Right atrium auricular region (tissue), 2 donors: ENCODE results near the gene HP1BP3. TPM values are rescaled to one million over a fixed set of nuclear protein-coding genes. Genes with fewer than 3 reads are reported as not detected.

ENCODE experiments used
- DNase-seq: peaks from one replicate; pipeline ENCODE4 v3.0.0-alpha.2; 2019; ENCODE audit warnings: low spot score
- H3K27ac ChIP-seq, 2 donors: fragments of 200-600 bp; sonication (generic); 1 replicate in 1 of 2; 2 replicates in 1 of 2; pipeline ENCODE4 v1.5.1; 2016 to 2019
- H3K27me3 ChIP-seq, 2 donors: fragments of 200-600 bp; sonication (generic); one replicate each; pipeline versions ENCODE4 v1.5.1 to v1.6.0; 2017 to 2019
- H3K36me3 ChIP-seq: fragments of 200-600 bp; sonication (generic); one replicate; pipeline ENCODE4 v1.5.1; 2016
- H3K4me1 ChIP-seq, 2 donors: fragments of 200-600 bp; sonication (generic); one replicate each; pipeline versions ENCODE4 v1.5.1 to v1.6.0; 2017 to 2019
- H3K4me3 ChIP-seq, 2 donors: fragments of 200-600 bp; sonication (generic); 1 replicate in 1 of 2; 2 replicates in 1 of 2; pipeline ENCODE4 v1.5.1; 2017 to 2019; ENCODE audit warnings: mild to moderate bottlenecking in 1 of 2, moderate library complexity in 1 of 2
- H3K9me3 ChIP-seq, 2 donors: fragments of 200-600 bp; sonication (generic); one replicate each; pipeline ENCODE4 v1.5.1; 2019
- total RNA-seq, 2 donors: library from RNA; depleted of rRNA; stranded (reverse); fragments of >200 nt; gene quantifications; one replicate each; pipeline ENCODE4 v1.1.0, GENCODE V29; 2016
- TF ChIP-seq, protein P1 (sequence below), 2 donors: fragments of 200-600 bp; sonication (generic); IDR thresholded peaks; one replicate each; pipeline ENCODE4 v1.5.1; 2019; ENCODE audit warnings: antibody characterized with exemption in 2 of 2

Gene HP1BP3
- total RNA-seq, 2 donors from 2014 or later, result 106 to 115 TPM

DNA sequence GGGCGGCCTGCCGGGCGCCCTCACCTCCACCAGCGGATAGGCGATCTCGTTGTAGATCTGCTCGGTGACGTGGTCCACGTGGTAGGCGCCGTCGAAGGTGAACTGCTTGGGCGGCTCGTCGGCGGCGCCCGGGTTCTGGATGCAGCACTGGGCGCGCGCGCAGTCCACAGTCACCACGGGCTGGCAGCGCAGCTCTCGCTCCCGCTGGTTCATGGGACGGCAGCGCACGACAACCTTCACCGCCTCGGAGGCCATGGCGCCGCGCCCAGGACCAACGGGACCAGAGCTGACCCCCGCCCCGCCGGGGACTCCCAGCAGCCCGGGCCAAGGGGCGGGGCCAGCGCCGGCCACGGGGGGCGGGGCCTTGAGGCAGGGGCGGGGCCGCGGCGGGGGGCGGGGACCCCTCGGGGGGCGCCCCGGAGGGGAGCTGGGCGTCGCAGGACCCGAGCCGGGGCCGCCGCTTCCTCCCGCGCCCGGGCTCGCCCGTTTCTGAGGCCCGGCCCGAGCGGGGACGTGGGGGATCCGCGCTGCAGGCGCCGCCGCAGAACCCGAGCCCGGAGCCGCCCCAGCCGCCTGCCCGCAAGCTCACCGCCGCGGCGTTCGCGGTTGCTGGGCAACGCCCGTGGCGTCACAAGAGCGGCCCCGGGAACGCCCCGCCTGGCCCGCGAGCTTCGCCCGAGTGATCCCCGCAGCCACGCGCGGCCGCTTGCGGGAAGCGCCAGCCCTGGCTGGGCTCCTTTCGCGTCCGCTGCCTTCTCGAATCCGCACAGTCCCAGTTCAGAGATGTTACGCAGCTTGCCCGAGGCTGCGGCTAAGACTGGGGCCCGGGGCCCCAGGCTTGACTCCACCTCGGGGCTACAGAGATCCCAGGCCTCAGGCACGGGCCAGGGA, 69.4 kb downstream of the HP1BP3 start, which contains the start of gene KIF17:
Gene KIF17, minus strand, starts transcription at position 556 of the 891 bp plus-strand sequence. Its CDS starts 301 bp downstream, at position 255.
- DNase-seq, result peak; percentile 71
- peak within 1 kb of the TSS; percentile 17 to 52 for H3K4me3 ChIP-seq
- H3K27ac ChIP-seq, result no peak within 1 kb of the TSS
- H3K4me1 ChIP-seq, result peaks cover 0 to 10% of the 10 kb centered on the region in 2 donors
- H3K9me3 ChIP-seq, result no peaks in the 10 kb centered on the region
- TF ChIP-seq, protein P1, sequence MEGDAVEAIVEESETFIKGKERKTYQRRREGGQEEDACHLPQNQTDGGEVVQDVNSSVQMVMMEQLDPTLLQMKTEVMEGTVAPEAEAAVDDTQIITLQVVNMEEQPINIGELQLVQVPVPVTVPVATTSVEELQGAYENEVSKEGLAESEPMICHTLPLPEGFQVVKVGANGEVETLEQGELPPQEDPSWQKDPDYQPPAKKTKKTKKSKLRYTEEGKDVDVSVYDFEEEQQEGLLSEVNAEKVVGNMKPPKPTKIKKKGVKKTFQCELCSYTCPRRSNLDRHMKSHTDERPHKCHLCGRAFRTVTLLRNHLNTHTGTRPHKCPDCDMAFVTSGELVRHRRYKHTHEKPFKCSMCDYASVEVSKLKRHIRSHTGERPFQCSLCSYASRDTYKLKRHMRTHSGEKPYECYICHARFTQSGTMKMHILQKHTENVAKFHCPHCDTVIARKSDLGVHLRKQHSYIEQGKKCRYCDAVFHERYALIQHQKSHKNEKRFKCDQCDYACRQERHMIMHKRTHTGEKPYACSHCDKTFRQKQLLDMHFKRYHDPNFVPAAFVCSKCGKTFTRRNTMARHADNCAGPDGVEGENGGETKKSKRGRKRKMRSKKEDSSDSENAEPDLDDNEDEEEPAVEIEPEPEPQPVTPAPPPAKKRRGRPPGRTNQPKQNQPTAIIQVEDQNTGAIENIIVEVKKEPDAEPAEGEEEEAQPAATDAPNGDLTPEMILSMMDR (IDR thresholded peaks at IDR 0.05), result no peak
- H3K36me3 ChIP-seq, result no peaks in the 10 kb centered on the region
- no peaks in the 10 kb centered on the region for H3K27me3 ChIP-seq

DNA sequence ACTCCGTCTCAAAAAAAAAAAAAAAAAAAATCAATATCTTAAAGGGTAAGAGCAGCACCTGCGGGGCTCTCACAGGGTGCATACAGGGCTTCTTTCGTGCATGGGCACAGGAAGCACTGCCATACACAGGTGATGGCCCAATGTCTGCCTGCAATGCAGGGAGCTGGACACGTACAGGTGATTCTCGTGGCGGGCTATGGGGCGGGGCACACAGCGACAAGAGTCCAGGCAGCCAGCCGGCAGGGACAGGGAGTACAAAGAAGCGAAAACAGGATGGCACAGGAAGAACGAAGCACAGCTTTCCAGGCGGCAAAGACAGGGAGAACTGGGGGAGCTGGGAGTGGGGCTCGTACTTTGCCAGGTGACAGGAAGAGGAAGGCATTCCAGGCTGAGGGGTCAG, 70.9 kb downstream of the HP1BP3 start:
- Histone ChIP-seq H3K36me3 (no peaks in the 10 kb centered on the region), H3K27me3 (no peaks in the 10 kb centered on the region), H3K4me1 (peaks cover 0 to 10% of the 10 kb centered on the region in 2 donors), H3K9me3 (no peaks in the 10 kb centered on the region), H3K27ac (no peak overlapping the region), H3K4me3 (no peak overlapping the region)
- no peak for DNase-seq
- TF ChIP-seq, protein P1 (IDR thresholded peaks at IDR 0.05), result no peak

DNA sequence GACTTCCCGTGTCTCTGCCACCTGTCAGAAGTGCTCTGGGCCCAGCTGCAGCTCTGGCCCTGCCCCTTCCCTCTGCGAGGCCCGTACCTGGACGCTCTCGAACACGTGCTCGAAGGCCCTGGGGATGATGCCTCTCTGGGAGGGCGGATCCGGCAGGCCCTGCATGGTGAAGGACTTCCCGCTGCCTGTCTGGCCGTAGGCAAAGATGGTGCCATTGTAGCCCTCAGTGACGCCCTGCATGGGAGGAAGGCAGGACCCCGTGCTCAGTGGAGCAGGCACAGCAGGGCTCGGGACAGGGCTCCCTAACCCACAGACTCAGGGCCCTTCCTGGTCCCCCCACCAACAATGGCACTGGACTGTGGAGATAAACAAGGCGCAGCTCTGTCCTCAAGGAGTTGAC, 71.7 kb downstream of the HP1BP3 start:
- Histone ChIP-seq H3K4me1 (peaks cover 0 to 10% of the 10 kb centered on the region in 2 donors), H3K27me3 (no peaks in the 10 kb centered on the region), H3K27ac (no peak overlapping the region), H3K4me3 (no peak overlapping the region), H3K36me3 (no peaks in the 10 kb centered on the region), H3K9me3 (no peaks in the 10 kb centered on the region)
- TF ChIP-seq, protein P1 (IDR thresholded peaks at IDR 0.05), result no peak
- DNase-seq, result no peak

DNA sequence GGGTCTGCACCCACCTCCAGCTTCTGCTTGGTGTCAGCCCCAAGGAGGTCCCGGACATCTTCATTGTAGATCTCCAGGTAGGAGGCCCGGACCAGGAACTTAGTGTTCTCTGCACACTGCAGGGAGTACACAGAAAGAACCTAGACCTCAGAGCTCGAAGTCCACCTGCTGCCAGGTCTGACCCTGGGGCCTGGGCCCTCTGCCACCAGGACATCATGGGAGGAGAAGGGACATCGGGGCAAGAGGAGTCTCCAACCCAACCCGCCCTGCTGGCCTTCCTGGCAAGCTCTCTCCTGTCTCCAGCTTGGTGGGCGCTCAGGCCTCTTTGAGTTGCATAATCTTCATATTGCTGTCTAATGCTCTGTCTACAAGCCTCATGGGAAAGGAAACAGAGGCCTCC, 73.7 kb downstream of the HP1BP3 start:
- Histone ChIP-seq H3K9me3 (no peaks in the 10 kb centered on the region), H3K27me3 (no peaks in the 10 kb centered on the region), H3K4me1 (peaks cover 0 to 10% of the 10 kb centered on the region in 2 donors), H3K4me3 (no peak overlapping the region), H3K36me3 (no peaks in the 10 kb centered on the region), H3K27ac (no peak overlapping the region)
- no peak for DNase-seq
- TF ChIP-seq, protein P1 (IDR thresholded peaks at IDR 0.05), result no peak

DNA sequence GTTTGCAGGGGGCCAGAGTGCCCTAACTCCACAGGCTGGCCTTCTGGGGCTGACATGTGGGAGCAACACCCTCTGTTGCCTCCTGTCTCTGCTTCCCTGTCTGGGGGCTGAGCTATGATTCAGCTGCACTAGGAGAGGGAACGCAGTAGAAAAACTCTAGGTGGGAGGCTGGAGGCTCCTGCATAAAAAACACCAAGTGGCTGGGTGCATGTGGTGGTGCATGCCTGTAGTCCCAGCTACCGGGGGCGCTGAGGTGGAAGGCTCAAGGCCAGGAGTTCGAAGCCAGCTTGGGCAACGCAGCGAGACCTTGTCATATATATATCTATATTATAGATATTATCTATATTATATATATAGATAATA, 74.9 kb downstream of the HP1BP3 start:
- no peak for DNase-seq
- H3K27ac ChIP-seq, result no peak overlapping the region
- no peaks in the 10 kb centered on the region for H3K9me3 ChIP-seq
- peaks cover 0 to 2% of the 10 kb centered on the region in 2 donors for H3K4me1 ChIP-seq
- TF ChIP-seq, protein P1 (IDR thresholded peaks at IDR 0.05), result no peak
- no peak overlapping the region for H3K4me3 ChIP-seq
- no peaks in the 10 kb centered on the region for H3K27me3 ChIP-seq
- H3K36me3 ChIP-seq, result no peaks in the 10 kb centered on the region
